Putamen (tissue), 1 donor: Measurements from ENCODE around the gene POFUT2.
"Not testable (repeated sequence)": the region's sequence is repeated elsewhere in the genome, so short reads cannot be mapped to it uniquely, and the experiment has no call there.

Experiments used
- DNase-seq: peaks from one replicate; pipeline ENCODE4 v3.0.0-alpha.2; 2016; ENCODE audit warnings: low spot score

POFUT2 gene

DNA sequence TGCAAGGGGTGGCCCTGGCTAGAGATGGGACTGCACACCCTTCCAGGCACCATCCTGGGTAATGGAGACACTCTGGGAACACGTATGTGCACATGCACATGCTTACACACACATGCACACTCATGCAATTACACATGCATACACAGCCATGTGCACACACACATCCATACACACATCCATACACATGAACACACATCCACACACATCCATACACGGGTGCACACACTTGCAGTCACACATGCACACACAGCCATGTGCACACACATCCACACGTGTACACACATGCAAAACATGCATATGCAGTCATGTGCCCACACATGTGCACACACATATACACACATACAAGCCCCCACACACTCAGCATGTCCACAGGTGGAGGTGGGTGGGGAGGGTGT lies 22.3 kb upstream of the POFUT2 start:
- DNase-seq = no peak

DNA sequence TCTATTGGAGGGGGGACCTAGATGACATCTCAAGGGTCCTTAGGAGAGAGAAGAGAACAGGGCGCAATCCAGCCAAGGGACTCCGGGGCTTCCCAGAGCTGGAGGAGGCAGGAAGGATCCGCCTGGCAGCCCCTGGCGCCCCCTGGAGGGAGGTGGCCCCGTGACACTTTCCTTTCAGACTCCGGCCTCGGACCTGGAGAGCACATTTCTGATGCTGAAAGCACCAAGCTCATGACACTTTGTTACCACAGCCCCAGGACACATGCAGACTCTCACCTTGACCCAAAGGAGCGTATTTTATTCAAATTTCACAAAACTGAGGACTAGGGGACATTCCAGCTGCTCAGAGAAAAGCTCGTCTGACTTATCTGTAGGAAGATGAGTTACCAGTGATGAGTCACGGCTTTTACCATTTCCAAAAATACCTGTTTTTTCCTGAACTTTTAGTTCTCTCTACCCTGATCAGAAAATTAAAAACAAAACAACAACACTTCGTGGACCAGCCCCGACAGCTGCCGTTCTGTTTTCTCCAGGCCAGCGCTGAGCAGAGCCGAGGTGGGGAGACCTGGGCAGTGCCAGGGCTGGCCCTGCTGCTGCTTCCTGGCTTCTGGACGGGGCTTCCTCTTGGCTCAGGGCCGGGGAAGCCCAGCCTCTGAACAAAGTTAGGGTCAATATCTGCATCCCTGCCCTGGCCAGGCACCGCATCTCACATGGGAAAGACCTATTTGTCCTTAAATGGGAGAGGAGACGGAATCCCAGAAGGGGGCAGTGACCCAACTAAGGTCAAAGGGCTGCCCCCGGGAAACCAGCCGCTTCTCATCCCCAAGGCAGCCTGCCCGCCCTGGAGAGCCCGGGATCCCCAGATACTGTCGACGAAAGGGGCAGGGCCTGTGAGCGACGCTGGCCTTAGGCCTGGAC lies 21.6 kb upstream of the POFUT2 start:
- DNase-seq = no peak

DNA sequence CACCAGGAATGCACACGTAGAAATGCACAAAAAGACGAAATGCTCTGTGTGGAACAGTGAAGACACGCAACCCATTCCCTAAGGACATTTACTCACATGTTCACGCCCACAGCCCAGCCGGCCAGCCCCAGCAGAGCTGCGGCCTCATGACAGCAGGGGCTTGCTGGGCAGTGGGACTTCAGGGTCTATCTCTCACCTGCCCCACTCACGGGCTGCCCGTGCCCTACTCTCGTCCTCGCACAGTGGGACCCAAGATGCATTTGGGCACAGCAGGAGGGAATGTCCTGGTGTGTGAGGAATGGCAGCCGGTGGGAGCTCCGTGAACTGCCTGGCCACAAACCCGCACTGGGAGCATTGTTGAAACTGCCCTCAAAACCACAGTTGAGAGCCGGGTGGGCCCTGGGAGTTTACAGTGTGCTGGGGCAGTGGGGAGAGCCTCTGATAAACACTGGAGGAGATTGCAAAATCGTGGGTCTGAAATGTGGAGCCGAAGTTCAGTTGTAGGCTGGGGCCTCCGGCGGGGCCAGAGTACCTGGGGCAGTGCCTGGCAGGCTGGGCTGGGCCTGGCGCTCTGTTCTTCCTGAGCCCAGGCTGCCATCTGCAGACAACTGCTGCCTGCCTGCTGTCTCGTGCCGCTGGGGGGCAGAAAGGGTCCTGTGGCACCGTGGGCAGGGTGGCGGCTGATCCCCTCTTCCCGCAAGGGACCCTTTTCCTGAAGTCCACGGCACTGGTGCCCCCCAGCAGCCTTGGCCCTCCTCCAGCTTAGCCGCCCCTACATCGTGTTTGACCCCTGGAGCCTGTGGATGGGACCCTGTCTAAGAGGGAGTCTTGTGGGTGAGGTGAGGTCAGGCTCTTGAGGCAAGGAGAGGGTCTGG lies 20.7 kb upstream of the POFUT2 start:
- no peak for DNase-seq

DNA sequence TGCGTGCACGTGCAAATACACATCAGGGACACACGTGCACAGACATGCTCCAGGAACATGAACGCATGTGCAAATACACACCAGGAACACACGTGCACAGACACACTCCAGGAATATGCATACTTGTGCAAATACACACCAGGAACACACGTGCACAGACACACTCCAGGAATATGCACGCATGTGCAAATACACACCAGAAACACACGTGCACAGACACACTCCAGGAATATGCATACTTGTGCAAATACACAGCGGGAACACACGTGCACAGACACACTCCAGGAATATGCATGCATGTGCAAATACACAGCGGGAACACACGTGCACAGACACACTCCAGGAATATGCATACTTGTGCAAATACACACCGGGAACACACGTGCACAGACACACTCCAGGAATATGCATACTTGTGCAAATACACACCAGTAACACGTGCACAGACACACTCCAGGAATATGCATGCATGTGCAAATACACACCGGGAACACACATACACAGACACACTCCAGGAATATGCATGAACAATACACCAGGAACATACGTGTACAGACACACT lies 20.0 kb upstream of the POFUT2 start:
- DNase-seq = not testable (repeated sequence)

DNA sequence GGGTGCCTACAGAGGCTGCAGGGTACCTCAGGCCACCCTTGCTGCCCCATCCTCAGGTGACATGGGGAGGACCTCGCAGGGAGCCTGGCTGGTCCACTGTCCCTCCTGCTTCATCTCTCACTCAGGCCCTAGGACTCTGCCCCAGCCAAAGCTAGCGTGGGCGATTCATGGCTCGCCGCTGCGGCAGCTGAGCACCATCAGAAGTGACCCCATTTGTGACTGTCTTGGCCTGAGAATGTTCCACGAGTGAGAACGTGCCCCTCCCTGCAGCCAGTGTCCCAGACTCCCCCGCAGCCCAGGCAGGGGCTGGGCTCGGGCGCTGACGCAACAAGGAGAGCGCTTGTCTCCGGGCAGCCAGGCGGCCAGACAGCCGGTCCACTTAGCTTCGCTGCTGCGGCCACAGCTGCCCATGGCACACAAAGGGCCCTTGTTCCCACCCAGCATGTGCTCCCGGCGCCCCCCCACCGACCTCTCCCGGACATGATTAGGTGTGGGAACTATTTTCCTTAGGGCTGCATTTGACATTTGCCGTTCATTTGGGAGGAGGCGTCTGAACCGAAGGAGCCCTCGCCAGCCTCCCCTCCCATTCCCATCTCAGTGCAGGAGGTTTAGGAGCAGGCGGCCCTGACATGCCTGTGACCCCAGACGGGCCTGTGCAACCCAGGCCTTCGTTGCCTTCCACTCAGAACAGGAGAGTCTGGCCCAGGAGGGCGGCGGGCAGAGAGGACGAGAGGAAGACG lies 19.3 kb upstream of the POFUT2 start:
- peak; percentile 92 for DNase-seq

DNA sequence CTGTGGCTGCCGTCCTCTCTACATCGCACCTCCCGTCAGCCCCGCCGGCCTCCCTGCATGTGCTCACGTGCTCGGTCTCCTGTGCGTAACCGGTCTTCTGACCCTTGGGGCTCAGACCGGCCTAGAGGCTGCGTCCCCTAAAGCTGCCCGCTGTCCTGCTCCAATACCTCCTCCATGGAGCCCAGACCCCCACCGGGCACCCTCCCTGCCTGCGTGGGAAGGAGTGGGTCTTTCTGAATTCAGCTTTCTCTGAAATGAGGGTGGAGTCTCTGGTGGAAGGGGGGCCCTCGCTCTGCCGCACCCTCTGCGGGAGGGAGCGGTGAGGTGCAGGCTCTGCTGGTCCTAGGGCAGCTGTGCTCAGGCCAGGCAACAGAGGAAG lies 18.7 kb upstream of the POFUT2 start:
- no peak for DNase-seq

DNA sequence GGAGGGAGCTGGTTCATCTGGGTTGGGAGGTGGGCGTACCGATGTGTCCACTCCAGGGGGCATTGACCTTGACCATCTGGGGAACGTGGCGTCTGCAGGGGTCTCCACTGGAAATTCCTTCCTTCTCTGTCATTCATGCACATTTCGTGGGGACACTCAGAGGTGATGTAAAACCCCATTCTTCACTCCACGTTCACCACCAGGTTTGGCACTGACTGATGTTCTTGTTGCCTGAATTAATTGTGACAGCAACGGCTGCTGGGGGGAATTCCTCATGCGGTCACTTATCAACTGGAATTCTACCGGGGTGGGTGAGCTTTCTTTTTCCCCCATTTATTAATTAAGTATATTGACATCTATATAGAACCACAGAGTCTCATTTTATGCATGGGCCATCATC lies 18.1 kb upstream of the POFUT2 start:
- DNase-seq = no peak

DNA sequence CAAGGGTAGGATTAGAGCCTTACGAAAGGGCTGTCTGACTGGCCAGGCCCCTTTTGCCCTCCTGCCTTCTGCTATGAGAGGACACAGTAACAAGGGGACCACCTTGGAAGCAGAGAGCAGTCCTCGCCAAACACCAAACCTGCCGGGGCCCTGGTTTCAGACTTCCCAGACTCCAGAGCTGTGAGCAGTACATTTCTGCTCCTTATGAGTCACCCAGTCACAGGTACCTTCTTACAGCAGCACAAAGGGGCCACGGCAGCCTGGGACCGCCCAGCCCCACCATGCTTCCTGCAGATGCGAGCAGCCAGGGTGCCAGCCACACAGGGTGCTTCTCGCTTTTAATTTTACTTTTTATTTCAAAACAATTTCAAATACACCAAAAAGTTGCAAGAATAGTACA lies 17.2 kb upstream of the POFUT2 start:
- DNase-seq = no peak

DNA sequence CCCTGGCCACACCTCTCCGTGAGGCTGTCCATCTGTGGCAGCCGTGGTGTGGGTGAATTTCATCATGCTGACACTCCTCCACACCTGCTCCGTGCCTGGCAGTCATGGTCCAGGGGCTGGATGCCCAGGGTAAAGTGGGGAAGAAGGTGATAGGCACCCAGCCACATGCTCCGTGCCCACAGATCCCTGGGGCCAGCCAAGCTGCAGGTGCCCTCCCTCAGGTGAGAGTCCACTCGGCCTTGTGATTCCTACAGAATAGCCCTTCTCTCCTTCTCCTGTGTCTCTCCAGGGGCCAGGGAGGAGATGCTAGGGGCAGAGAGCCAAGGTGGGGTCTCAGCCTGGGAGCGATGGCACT lies 16.8 kb upstream of the POFUT2 start:
- no peak for DNase-seq

DNA sequence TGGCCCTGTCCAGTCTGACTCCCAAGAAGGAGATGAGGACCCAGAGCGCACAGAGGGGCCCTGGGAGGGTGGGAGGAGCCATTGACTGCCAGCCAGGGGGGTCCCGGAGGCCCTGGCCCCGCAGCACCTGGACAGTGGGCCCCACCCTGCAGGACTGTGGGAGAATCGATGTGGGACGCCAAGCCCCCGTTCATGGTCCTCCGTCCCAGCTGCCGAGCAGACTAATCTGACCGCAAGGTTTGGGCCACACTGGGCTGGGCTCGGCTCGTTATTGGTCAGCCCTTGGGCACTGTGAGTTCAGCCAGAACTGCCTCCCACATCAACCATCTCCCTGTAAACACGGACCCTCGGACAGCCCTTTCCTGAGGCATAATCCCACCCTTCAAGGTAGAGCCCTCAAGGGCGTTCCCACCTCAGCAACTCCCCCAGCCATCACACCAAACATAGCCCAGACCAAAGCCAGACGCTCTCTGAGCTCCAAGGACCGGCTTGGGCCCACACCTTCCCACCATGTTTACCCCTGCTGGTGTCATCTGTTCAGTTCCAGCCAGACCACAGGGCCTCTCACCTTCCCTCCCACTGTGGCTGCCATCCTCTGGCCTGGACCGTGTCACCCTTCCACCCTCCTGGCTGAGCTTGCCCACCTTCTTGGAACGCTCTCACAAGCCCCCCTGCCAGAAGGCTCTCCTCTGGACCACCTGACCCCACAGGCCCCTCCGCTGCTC lies 16.2 kb upstream of the POFUT2 start:
- no peak for DNase-seq

DNA sequence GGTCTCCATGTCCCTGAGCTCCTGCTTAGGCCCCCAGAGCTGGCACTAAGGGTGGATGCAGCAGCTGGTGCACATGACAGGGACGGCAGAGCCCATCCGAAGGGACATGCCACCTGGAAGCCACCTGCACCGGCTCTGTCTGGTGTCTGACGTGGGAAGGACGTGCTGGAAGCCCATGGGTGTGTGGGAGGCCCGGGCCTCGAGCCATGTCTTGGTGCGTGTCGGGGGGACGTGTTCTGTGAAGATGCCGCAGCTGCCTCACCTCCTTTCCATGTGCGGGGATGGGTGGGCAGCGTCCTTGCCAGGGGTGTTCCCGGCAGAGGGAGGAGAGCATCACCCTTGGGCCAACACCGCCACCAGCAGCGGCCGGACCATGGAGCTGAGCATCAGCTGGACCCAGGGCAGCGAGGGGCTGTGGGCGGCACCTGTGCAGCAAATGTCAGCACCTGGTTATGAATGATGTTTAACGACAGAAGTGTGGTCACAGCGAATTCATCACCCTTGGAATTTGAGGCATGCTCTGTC lies 15.5 kb upstream of the POFUT2 start:
- no peak for DNase-seq

DNA sequence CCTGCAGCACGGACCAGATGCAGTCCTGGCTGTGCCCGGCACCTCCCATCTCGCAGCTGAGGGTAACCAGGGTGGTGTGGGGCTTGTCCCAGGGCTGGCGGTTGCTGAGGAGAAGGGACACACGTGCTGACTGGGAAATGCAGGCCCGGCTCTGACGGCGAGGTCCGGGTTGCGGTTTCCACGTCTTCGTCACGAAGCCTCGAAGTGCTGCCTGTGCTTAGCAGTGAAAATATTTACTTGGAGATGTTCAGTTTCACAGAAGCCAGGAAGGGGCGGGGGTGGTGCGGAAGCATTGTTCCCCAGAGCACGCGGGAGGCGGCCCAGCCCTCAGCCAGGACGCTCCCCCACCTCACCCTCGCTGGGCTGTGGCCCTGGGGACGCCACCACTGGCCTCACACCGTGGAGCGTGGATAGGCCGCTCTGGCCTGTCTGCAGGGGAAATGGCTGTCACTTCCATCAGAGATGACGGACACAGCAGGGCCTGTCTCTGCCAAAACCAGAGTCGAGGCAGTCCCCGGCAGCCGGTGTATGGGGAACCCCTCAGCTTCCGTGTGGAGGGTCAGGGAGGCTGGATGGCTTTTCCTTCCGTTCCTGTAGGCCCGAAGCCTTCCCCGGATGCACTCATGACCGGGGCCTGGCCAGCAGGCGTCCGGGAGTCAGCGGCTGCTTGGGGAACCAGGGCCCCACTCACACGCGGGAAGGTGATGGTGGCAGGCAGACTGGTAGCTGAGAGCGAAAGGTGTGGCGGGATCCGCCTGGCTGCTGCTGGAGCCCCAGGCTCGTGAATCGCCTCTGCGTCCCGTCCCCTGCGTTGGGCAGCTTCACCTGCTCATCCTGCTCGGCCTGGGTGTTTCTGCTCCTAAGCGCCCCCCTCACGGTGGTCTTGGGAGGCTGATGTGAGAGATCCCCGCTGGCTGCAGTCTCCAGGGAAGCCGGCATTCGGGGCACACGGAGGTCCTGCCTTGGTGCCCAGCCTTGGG lies 14.7 kb upstream of the POFUT2 start:
- no peak for DNase-seq

DNA sequence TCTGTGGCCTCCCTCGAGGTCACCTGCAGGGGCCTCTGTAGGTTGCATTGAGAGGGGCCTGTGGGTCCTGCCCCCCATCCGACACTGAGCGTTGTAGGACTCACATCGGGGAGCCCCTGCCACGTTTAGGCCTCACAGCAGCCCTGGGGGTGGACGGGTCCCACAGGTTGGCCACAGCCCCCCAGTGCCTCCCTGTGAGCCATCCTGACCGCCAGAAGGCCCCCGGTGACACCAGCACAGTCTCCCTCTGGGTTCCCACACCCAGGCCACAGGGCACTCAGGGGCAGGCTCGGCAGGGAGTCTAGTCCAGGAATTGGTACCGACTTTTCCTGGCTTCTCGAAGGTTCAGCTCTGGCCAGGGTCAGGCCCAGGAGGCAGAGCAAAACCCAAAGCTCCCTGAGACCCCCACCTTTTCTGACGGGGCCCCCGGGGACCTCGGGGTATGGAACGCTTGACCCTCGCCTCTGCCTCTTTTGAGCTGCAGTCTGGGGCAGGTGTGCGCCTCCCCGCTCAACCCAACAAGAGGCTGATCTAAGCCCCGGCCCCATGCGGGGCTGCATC lies 13.9 kb upstream of the POFUT2 start:
- DNase-seq = no peak

DNA sequence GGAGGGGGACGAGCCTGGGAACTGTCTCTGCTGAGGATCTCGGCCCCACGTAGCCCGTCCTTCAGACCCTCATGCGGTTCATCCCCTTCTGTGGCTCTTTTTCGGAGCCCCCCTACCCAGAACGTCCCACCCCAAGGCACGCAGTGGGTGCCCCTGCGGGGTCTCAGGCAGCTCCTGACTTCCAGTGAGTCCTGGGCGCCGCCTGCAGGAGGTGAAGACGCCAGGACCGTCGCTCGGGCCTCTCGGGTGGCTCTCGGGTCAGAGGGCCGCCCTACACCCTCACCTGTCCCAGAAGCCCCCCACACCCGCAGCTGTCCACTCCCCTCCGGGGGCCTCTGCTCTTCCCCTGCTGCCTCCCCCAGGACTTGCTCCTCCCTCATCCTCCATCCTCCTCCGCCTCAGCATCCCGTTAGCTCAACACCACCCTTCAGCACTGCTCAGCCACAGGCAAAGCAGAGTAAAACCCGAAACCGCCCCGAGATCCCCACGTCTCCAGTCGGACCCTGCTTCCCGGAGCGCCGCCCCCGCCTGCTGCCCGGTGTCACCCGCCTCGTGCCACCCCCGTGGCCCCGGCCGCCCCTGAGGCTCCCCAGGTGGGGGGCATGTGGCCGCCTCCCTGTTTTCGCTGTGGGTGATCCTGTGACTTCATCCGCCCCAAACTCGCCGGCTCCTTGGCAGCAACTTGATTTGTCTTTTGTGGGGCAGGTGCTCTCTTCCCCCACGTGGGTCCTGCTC lies 13.3 kb upstream of the POFUT2 start:
- DNase-seq = no peak

DNA sequence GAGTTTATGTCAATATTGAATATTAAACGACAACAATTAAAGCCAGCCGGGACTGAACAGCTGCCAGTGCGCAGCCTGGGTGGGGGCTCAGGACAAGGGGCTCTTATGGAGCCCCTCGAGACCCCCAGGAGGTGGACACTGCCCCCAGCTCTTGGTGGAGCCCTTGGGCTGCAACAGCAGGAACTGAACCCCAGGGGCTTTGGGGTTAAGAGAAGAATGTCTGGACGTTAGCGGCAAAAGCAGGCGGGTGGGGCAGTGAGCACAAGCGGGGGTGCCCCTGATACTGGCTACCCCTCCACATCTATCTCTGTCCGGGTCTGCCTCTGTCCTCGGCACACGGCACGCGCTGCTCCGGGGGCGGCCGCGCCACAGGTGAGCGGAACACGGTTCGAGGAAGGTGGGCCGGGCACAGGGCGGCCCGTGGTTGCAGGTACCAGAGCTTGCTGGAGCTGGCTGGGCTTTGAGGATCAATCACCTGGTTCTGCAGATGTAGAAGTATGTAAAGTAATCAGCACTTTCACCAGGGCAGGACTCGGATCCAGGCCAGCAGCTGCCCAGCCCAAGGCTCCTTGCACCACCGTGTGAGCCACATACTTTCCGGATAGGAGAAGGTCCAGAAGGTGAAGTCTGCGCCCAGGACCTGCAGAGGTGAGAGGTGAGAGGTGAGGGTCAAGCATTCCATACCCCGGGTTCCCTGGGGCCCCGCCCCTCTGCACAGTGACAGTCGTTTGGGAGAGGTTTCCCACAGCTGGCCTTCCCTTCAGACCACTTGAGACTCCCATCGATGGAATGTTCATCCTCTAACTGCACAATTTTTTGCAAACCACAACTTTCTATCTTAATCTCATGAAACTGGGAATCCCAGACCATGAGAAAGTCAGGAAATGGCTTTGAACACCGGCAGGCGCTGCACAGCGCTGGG lies 12.4 kb upstream of the POFUT2 start:
- no peak for DNase-seq

DNA sequence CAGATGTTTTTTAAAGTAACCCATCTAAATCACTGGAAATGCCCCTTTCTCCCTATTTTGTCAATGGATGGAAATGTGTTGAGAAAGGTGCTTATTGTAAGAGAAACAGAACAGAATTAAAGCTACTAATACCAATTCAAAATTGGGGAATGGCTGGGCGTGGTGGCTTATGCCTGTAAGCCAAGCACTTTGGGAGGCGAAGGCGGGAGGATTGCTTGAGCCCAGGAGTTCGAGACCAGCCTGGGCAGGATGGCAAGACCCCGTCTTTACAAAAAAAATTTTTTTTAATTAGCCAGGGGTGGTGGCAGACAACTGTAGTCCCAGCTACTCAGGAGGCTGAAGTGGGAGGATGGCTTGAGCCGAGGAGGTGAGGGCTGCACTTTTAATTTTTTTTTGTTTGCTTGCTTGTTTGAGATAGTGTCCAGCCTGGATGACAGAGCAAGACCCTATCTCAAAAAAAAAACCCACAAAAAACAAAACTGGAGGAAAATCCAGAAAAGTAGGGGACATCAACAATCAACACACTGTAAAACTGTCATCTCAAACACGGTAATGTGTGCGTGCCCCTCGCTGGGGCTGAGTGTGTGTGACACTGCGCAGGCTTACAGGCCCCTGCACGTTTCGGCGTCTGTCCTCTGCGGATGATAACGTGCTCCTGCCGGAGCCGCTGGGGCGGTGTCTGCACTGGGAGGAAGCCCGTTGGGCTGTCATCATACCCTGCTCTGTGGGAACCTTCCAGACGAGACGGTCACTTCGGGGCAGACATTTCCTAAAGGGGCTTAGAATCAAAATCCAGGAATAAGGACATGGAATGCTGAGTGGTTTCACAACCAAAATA lies 11.6 kb upstream of the POFUT2 start:
- DNase-seq = no peak

DNA sequence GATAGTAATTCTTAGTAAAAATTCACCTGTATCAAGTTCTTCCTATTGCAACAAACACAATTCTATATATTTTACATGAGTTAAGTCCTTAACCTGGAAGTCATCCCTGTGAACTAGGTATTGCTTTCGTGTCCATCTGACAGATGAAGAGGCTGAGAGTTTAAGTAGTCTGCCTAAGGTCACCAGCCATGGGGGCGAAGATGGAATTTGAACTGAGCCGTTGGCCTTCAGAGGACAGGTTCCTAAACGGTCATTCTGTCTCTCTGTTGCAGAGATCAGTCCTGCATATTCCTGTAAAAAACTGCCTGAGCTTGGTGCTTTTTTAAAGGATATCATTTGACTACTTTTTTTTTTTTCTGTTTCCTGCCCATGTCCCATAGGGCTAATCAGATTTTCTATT lies 10.2 kb upstream of the POFUT2 start:
- no peak for DNase-seq
